GM08714 (cell line): ENCODE data around the gene ESRRA.

Source experiments
- H3K4me3 ChIP-seq: fragments of 200-500 bp; sonication (Bioruptor generic); 2 replicates; pipeline ENCODE4 v1.5.1; 2014; ENCODE audit warnings: mild to moderate bottlenecking, low read length, inconsistent platforms
- ZNF274 ChIP-seq: IDR thresholded peaks from 2 replicates; pipeline ENCODE4 v1.6.1; 2012; ENCODE audit warnings: mild to moderate bottlenecking, low read depth, low read length

Gene ESRRA

GRCh38 chr11:64305075-64305690 lies at the start of gene ESRRA:
Gene ESRRA, plus strand, starts transcription at chr11:64305524. Its CDS starts 1,656 bp downstream, at chr11:64307180.
- peak within 1 kb of the TSS; percentile 88 for H3K4me3 ChIP-seq
- no peak for TF ChIP-seq ZNF274

GRCh38 chr11:64256300-64256699 lies 49.0 kb upstream of the ESRRA start:
- TF ChIP-seq ZNF274 = no peak
- no peak overlapping the region for H3K4me3 ChIP-seq

GRCh38 chr11:64258356-64258755 lies 47.0 kb upstream of the ESRRA start:
- no peak for TF ChIP-seq ZNF274
- no peak overlapping the region for H3K4me3 ChIP-seq

- H3K4me3 ChIP-seq = no peak overlapping the region
- no peak for TF ChIP-seq ZNF274
Measured at GRCh38 chr11:64258946-64259532, 46.3 kb upstream of the ESRRA start.

GRCh38 chr11:64259533-64260067 lies 45.7 kb upstream of the ESRRA start:
- no peak for TF ChIP-seq ZNF274
- no peak overlapping the region for H3K4me3 ChIP-seq

- TF ChIP-seq ZNF274 = no peak
- H3K4me3 ChIP-seq = no peak overlapping the region
Measured at GRCh38 chr11:64260147-64260708, 45.1 kb upstream of the ESRRA start.

- TF ChIP-seq ZNF274 = no peak
Measured at GRCh38 chr11:64261556-64262080, 43.7 kb upstream of the ESRRA start.

GRCh38 chr11:64262271-64263002 lies 42.9 kb upstream of the ESRRA start:
- no peak overlapping the region for H3K4me3 ChIP-seq

More at GRCh38 chr11:64261556-64262080, 43.7 kb upstream of the ESRRA start:
- no peak overlapping the region for H3K4me3 ChIP-seq

GRCh38 chr11:64263021-64263946 lies 42.0 kb upstream of the ESRRA start:
- no peak overlapping the region for H3K4me3 ChIP-seq
- TF ChIP-seq ZNF274 = no peak

More at GRCh38 chr11:64262271-64263002, 42.9 kb upstream of the ESRRA start:
- TF ChIP-seq ZNF274 = no peak

GRCh38 chr11:64263947-64264317 lies 41.4 kb upstream of the ESRRA start:
- TF ChIP-seq ZNF274 = no peak
- H3K4me3 ChIP-seq = no peak overlapping the region

GRCh38 chr11:64264371-64264852 lies 40.9 kb upstream of the ESRRA start:
- no peak for TF ChIP-seq ZNF274
- no peak overlapping the region for H3K4me3 ChIP-seq

- no peak overlapping the region for H3K4me3 ChIP-seq
- TF ChIP-seq ZNF274 = no peak
Measured at GRCh38 chr11:64265176-64266160, 39.9 kb upstream of the ESRRA start.
